Tibial nerve (tissue), 3 donors: ENCODE measurements around the gene SMAD7.

Experiments used
- CTCF ChIP-seq, 5 experiments: fragments of 200-600 bp in 3 of 5; fragments of 450-650 bp in 2 of 5; sonication (generic) in 3 of 5; IDR thresholded peaks; one replicate each; pipeline ENCODE4 v1.5.1; 2016 to 2019; ENCODE audit warnings: antibody characterized with exemption in 5 of 5, mild to moderate bottlenecking in 3 of 5, moderate library complexity in 2 of 5
- POLR2A ChIP-seq, 2 donors: fragments of 450-650 bp; IDR thresholded peaks; one replicate each; pipeline ENCODE4 v1.6.1; 2017; ENCODE audit warnings: antibody characterized with exemption in 2 of 2, mild to moderate bottlenecking in 2 of 2, moderate library complexity in 2 of 2

DNA sequence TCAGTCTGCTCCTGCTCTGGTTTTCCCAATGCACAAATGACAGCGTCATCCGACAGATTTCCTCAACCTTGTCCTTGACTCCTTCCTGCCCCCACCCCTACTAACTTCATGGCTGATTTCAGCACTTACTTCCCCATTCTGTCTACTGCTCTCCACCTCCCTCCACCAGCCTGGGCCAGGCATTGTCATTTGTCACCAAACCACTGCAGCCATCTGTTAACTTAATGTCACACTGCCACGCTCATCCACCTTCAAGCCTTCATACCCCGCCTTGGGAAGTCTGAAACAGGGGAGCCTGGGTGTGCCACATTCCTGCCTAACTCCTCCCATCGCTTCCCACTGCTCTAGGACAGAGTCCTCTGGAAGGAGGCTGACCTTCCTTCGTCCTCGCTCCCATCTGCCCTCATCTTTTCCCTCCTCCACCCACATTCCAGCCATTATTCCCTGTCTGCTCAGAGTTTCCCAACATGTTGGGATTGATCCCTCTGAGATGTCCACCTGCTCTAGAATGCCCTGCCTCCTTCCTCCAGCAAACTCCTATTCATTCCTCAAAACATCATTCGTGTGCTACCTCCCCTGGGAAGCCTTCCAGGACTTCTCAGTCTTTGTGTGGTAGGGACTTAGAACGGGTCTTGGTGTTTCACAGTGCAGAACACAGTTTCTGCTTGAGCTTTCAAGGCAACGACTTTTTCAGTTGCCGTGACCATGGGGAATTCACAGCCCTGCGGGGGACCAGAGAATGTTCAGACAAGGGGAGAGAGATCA is 42.2 kb upstream of the SMAD7 start:
- no peak for TF ChIP-seq CTCF (IDR thresholded peaks at IDR 0.05)
- TF ChIP-seq POLR2A (IDR thresholded peaks at IDR 0.05), result no peak
